Loucy (cell line): ENCODE data around the gene SRRM1.

Experiments
- EZH2phosphoT487 ChIP-seq: fragments of 200-600 bp; IDR thresholded peaks from 2 replicates; pipeline ENCODE4 v1.6.1; 2018; ENCODE audit warnings: antibody characterized with exemption, mild to moderate bottlenecking, moderate library complexity, borderline replicate concordance
- TF ChIP-seq, protein P1 (sequence below): fragments of 200-600 bp; sonication (generic); conservative IDR thresholded peaks from 2 replicates; pipeline ENCODE4 v1.5.1; 2014; ENCODE audit warnings: mild to moderate bottlenecking, antibody characterized with exemption, low read length

DNA sequence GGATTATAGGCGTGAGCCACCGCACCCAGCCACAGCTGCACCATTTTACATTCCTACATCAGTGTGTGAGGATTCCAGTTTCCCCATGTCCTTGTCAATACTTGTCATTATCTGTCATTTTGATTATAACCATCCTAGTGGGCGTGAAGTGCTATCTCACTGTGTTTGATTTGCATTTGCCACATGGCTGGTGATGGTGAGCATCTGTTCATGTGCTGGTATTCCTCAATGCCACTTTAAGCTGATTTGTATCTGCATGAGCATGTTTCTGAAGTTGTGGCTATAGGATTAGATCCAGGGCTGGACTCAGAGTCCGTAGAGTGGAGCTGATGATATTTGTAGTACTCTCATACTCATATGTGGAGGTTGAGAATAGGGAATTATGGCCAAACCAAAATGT, 36.6 kb downstream of the SRRM1 start:
- TF ChIP-seq, protein P1, sequence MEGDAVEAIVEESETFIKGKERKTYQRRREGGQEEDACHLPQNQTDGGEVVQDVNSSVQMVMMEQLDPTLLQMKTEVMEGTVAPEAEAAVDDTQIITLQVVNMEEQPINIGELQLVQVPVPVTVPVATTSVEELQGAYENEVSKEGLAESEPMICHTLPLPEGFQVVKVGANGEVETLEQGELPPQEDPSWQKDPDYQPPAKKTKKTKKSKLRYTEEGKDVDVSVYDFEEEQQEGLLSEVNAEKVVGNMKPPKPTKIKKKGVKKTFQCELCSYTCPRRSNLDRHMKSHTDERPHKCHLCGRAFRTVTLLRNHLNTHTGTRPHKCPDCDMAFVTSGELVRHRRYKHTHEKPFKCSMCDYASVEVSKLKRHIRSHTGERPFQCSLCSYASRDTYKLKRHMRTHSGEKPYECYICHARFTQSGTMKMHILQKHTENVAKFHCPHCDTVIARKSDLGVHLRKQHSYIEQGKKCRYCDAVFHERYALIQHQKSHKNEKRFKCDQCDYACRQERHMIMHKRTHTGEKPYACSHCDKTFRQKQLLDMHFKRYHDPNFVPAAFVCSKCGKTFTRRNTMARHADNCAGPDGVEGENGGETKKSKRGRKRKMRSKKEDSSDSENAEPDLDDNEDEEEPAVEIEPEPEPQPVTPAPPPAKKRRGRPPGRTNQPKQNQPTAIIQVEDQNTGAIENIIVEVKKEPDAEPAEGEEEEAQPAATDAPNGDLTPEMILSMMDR: no peak
- TF ChIP-seq EZH2phosphoT487: no peak
